ENCODE results near the gene THTPA.
"Not testable (repeated sequence)": the region's sequence is repeated elsewhere in the genome, so short reads cannot be mapped to it uniquely, and the experiment has no call there.

Gene THTPA

GRCh38 chr14:23588884-23589598 is 33.0 kb downstream of the THTPA start:
- DNase-seq: peak; percentile 78

GRCh38 chr14:23589606-23590005 is 33.5 kb downstream of the THTPA start:
- DNase-seq: no peak

GRCh38 chr14:23590198-23590597 is 34.1 kb downstream of the THTPA start:
- no peak for DNase-seq

- DNase-seq: not testable (repeated sequence)
Observed at GRCh38 chr14:23594191-23594590, 38.1 kb downstream of the THTPA start.

- no peak for DNase-seq
Observed at GRCh38 chr14:23600322-23600707, 44.2 kb downstream of the THTPA start.

- no peak for DNase-seq
Observed at GRCh38 chr14:23600806-23601205, 44.7 kb downstream of the THTPA start.

- no peak for DNase-seq
Observed at GRCh38 chr14:23601424-23601823, 45.4 kb downstream of the THTPA start.

GRCh38 chr14:23601845-23602180 is 45.7 kb downstream of the THTPA start:
- DNase-seq: no peak

GRCh38 chr14:23602181-23603095 is 46.4 kb downstream of the THTPA start:
- no peak for DNase-seq

GRCh38 chr14:23603103-23603502 is 47.0 kb downstream of the THTPA start:
- no peak for DNase-seq

- no peak for DNase-seq
Observed at GRCh38 chr14:23604148-23604547, 48.1 kb downstream of the THTPA start.

- DNase-seq: no peak
Observed at GRCh38 chr14:23604675-23605170, 48.7 kb downstream of the THTPA start.

- no peak for DNase-seq
Observed at GRCh38 chr14:23605931-23606585, 50.0 kb downstream of the THTPA start.

GRCh38 chr14:23608454-23608853 is 52.4 kb downstream of the THTPA start:
- DNase-seq: no peak

GRCh38 chr14:23609001-23609400 is 52.9 kb downstream of the THTPA start:
- no peak for DNase-seq

GRCh38 chr14:23609411-23610089 is 53.5 kb downstream of the THTPA start:
- not testable (repeated sequence) for DNase-seq

Data from AML-193 (cell line).